Osteoblast (primary cell): ENCODE measurements around the gene SP5. TPM values are rescaled to one million over a fixed set of nuclear protein-coding genes. Genes with fewer than 3 reads are reported as not detected.
"Not testable (repeated sequence)": the region's sequence is repeated elsewhere in the genome, so short reads cannot be mapped to it uniquely, and the experiment has no call there.

Experiments
- DNase-seq: peaks from one replicate; pipeline ENCODE4 v3.0.0; 2011; ENCODE audit warnings: low spot score, mixed read lengths; ENCODE audit not compliant: insufficient read length; ENCODE audit errors: missing footprints
- H2AFZ ChIP-seq: 2 replicates; pipeline ENCODE4 v1.6.0; 2011; ENCODE audit warnings: mild to moderate bottlenecking, low read length
- H3K27ac ChIP-seq: 2 replicates; pipeline ENCODE4 v1.5.1; 2011; ENCODE audit warnings: mild to moderate bottlenecking, low read depth, low read length, moderate library complexity
- H3K27me3 ChIP-seq: 2 replicates; pipeline ENCODE4 v1.6.0; 2012; ENCODE audit warnings: mild to moderate bottlenecking, control low read depth, inconsistent platforms, low read length, moderate library complexity; ENCODE audit not compliant: insufficient read depth
- H3K36me3 ChIP-seq: 2 replicates; pipeline ENCODE4 v1.5.1; 2011; ENCODE audit warnings: mild to moderate bottlenecking, low read length, control low read depth, moderate library complexity; ENCODE audit not compliant: insufficient read depth
- H3K4me1 ChIP-seq: 2 replicates; pipeline ENCODE4 v1.5.1; 2011; ENCODE audit warnings: mild to moderate bottlenecking, low read length, control low read depth, moderate library complexity; ENCODE audit not compliant: insufficient read depth
- H3K4me2 ChIP-seq: 2 replicates; pipeline ENCODE4 v1.6.0; 2011; ENCODE audit warnings: mild to moderate bottlenecking, low read length; ENCODE audit not compliant: insufficient read depth
- H3K4me3 ChIP-seq: fragments of 200-600 bp; sonication (generic); 3 replicates; pipeline ENCODE4 v1.5.1; 2012; ENCODE audit warnings: mild to moderate bottlenecking, low read length, inconsistent platforms; ENCODE audit not compliant: insufficient read depth
- H3K79me2 ChIP-seq: 2 replicates; pipeline ENCODE4 v1.6.0; 2012; ENCODE audit warnings: mild to moderate bottlenecking, low read length, control low read depth, inconsistent platforms; ENCODE audit not compliant: insufficient read depth
- H3K9me3 ChIP-seq: 2 replicates; pipeline ENCODE4 v1.5.1; 2011; ENCODE audit warnings: low read depth, low read length, control low read depth
- H4K20me1 ChIP-seq: 2 replicates; pipeline ENCODE4 v1.6.0; 2012; ENCODE audit warnings: mild to moderate bottlenecking, low read length, control low read depth; ENCODE audit not compliant: insufficient read depth
- total RNA-seq: library from RNA; depleted of rRNA; stranded (reverse); fragments of >200 nt; gene quantifications from 2 replicates; pipeline ENCODE4 v1.2.3, GENCODE V29; 2012
- TF ChIP-seq, protein P1 (sequence below): IDR thresholded peaks from 2 replicates; pipeline ENCODE4 v1.5.1; 2011; ENCODE audit warnings: mild to moderate bottlenecking, low read depth, low read length, moderate library complexity; ENCODE audit errors: extremely low read depth

The SP5 gene
- total RNA-seq, 1 donor, result not detected

DNA sequence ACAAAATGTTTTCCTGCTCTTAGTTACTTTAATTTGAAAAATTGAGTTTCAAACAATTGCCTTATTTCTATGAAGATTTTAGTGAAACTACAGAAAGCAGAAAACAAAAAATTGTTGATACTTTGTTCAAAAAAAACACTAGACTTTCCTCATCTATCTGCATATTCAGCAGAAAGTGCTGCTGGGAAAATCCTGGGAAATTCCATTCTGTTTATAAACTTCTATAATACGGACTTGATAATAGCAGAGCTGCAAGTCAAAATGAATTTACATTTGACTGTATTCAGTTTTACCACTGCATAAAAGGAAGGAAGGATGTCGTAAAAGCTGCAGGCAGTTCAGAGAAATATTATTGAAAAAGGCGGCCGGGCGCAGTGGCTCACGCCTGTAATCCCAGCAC, 30.2 kb downstream of the SP5 start:
- H2AFZ ChIP-seq, result no peak overlapping the region
- peaks cover 3% of the 10 kb centered on the region for H3K27me3 ChIP-seq
- no peak overlapping the region for H3K4me3 ChIP-seq
- DNase-seq, result no peak
- H3K4me2 ChIP-seq, result no peak overlapping the region
- no peak overlapping the region for H3K27ac ChIP-seq
- no peaks in the 10 kb centered on the region for H3K79me2 ChIP-seq
- H3K4me1 ChIP-seq, result no peaks in the 10 kb centered on the region
- no peaks in the 10 kb centered on the region for H3K36me3 ChIP-seq
- no peaks in the 10 kb centered on the region for H3K9me3 ChIP-seq
- H4K20me1 ChIP-seq, result no peaks in the 10 kb centered on the region
- TF ChIP-seq, protein P1, sequence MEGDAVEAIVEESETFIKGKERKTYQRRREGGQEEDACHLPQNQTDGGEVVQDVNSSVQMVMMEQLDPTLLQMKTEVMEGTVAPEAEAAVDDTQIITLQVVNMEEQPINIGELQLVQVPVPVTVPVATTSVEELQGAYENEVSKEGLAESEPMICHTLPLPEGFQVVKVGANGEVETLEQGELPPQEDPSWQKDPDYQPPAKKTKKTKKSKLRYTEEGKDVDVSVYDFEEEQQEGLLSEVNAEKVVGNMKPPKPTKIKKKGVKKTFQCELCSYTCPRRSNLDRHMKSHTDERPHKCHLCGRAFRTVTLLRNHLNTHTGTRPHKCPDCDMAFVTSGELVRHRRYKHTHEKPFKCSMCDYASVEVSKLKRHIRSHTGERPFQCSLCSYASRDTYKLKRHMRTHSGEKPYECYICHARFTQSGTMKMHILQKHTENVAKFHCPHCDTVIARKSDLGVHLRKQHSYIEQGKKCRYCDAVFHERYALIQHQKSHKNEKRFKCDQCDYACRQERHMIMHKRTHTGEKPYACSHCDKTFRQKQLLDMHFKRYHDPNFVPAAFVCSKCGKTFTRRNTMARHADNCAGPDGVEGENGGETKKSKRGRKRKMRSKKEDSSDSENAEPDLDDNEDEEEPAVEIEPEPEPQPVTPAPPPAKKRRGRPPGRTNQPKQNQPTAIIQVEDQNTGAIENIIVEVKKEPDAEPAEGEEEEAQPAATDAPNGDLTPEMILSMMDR, result no peak

GRCh38 chr2:170747921-170748320, 32.8 kb downstream of the SP5 start:
- Histone ChIP-seq H4K20me1 (no peaks in the 10 kb centered on the region), H3K27ac (no peak overlapping the region), H3K9me3 (no peaks in the 10 kb centered on the region), H3K4me3 (no peak overlapping the region), H3K79me2 (no peaks in the 10 kb centered on the region), H3K36me3 (no peaks in the 10 kb centered on the region), H2AFZ (no peak overlapping the region), H3K27me3 (peaks cover 3% of the 10 kb centered on the region), H3K4me1 (no peaks in the 10 kb centered on the region), H3K4me2 (peak overlapping the region; percentile 22)
- no peak for DNase-seq
- TF ChIP-seq, protein P1, result no peak

DNA sequence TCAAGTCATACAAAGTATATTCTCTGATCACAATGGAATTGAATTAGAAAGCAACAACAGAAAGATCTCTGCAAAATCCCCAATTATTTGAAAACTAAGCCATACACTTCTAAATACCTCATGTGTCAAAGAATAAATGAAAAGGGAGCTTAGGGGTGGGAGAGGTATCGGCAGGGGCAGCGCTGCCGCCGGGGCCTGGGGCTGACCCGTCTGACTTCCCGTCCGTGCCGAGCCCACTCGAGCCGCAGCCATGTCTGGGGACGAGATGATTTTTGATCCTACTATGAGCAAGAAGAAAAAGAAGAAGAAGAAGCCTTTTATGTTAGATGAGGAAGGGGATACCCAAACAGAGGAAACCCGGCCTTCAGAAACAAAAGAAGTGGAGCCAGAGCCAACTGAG, 36.4 kb downstream of the SP5 start:
- H3K4me1 ChIP-seq, H3K4me3 ChIP-seq, H4K20me1 ChIP-seq, H3K27ac ChIP-seq, H3K9me3 ChIP-seq, H3K27me3 ChIP-seq, H3K36me3 ChIP-seq, H2AFZ ChIP-seq, H3K4me2 ChIP-seq, DNase-seq, H3K79me2 ChIP-seq: not testable (repeated sequence)

GRCh38 chr2:170761572-170761971, 46.4 kb downstream of the SP5 start:
- Histone ChIP-seq H3K27ac (no peak overlapping the region), H3K27me3 (no peaks in the 10 kb centered on the region), H3K9me3 (no peaks in the 10 kb centered on the region), H3K4me2 (no peak overlapping the region), H3K4me3 (no peak overlapping the region), H3K4me1 (no peaks in the 10 kb centered on the region), H2AFZ (no peak overlapping the region), H3K79me2 (no peaks in the 10 kb centered on the region), H3K36me3 (no peaks in the 10 kb centered on the region), H4K20me1 (no peaks in the 10 kb centered on the region)
- DNase-seq, result no peak
- TF ChIP-seq, protein P1, result no peak
